IgD-negative memory B cell (primary cell): ENCODE measurements around the gene TGFBI. TPM values are rescaled to one million over a fixed set of nuclear protein-coding genes. Genes with fewer than 3 reads are reported as not detected.

ENCODE experiments used
- polyA plus RNA-seq: library from polyadenylated mRNA; unstranded; fragments of 300-500 nt; fragmentation: Illumina TruSeq; gene quantifications from one replicate; pipeline ENCODE4 v1.2.3, GENCODE V29; 2021

Gene TGFBI
- polyA plus RNA-seq, 1 donor from 2014 or later = 7.1 TPM

Other genes starting within 250 kb of the TGFBI start
- gene SLC25A48, start 194.3 kb upstream of the TGFBI start, polyA plus RNA-seq = not detected
- gene IL9, start 133.1 kb upstream of the TGFBI start, polyA plus RNA-seq = not detected
- not detected for gene LECT2, start 74.0 kb upstream of the TGFBI start, polyA plus RNA-seq
- gene SMAD5, start 103.9 kb downstream of the TGFBI start, polyA plus RNA-seq = 26.9 TPM
- not detected for gene SMIM32, start 164.2 kb downstream of the TGFBI start, polyA plus RNA-seq